GM18517 (cell line): ENCODE measurements around the gene ANO3.

ENCODE experiments used
- ATAC-seq: cut with Tn5 transposase; IDR thresholded peaks from one replicate; pipeline ENCODE4 v1.9.1; 2021; ENCODE audit warnings: mild to moderate bottlenecking, moderate library complexity; ENCODE audit not compliant: unreplicated experiment

ANO3 gene

DNA sequence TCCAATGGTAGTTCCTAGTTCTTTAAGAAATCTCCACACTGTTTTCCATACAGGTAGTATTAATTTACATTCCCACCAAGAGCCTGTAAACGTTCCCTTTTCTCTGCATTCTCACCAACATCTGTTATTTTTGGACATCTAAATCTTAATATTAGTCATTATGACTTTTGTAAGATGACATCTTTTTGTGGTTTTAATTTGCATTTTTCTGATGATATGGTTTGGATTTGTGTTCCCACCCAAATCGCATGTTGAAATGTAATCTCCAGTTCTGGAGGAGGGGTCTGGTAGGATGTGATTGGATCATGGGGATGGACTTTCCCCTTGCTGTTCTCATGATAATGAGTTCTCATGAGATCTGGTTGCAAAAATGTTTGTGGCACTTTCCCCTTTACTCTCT is 151.2 kb downstream of the ANO3 start:
- ATAC-seq = no peak

DNA sequence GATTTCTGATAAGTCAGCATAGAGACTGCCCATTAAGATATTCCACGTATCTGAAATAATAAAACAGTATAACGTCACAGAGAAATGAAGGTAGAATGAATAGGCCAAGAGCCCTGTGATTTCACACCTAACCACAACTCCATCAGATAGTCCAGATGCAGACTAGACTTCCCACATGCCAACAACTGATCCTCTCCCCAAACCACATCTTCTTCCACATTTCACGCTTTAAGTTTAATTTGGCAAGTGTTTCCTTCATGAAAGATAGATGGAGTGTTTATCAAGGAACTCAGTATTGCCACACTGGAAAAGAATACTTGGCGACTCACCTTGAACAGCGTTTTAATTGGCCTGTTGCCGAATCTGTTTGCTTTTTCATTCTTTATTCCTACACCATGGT is 158.6 kb downstream of the ANO3 start:
- no peak for ATAC-seq

- no peak for ATAC-seq
Observed at GRCh38 chr11:26493616-26494015, 161.7 kb downstream of the ANO3 start.

GRCh38 chr11:26507229-26507628 is 175.3 kb downstream of the ANO3 start:
- ATAC-seq = no peak

- ATAC-seq = no peak
Observed at GRCh38 chr11:26510164-26510563, 178.2 kb downstream of the ANO3 start.

DNA sequence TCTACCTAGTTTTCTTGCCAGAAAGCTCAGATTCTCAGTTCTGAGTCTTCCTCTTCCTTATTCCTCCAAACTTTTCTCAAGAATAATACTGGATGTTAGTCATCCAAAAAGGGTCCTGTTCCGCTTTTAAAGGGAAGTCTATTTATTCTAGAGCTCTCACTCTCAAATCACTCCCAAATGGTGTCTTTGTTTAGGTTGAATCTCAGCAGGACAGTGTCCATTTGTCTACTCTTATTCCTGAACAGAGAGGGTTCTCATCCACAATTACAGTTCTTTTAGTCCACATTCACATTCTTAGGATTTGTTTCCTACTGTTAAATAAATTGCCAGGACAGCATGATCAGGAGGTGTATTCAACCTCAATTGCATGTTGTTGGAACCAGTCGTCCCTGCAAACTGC is 178.8 kb downstream of the ANO3 start:
- ATAC-seq = no peak

DNA sequence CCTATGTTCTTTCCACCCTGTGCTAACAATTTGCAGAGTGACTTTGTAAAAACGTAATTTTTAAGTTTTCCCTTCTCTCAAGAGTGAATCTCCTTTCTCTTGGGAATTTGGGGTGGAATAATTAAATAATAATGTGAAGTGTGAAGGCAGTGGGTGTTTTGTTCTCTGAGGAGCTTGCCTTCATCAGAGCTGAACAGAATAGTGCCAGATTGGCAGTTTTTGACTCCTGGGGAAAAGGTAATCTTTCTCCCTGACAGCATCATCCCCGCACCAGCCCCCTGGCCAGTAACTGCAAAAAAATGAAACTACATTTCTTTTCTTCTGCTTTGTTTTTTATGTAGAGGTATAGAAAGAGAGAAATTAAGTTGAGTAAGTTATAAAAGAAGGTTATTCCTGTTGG is 180.3 kb downstream of the ANO3 start:
- ATAC-seq = no peak

DNA sequence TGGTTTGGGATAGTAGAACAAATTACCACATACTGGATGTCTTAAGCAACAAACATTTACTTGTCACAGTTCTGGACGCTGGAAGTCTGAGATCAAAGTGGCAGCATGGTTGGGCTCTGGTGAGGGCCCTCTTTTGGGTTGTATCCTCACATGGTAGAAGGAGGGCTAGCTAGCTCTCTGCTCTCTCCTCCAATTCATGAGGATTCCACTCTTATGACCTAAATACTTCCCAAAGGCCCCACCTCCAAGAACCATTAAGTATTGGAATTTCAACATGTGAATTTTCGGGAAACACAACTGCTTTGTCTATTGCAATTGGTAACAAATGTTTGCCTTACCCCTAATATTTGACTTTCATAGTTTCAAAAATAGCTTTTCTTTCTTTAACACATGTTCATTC is 187.5 kb downstream of the ANO3 start:
- no peak for ATAC-seq

GRCh38 chr11:26522912-26523610 is 191.1 kb downstream of the ANO3 start:
- ATAC-seq = no peak

DNA sequence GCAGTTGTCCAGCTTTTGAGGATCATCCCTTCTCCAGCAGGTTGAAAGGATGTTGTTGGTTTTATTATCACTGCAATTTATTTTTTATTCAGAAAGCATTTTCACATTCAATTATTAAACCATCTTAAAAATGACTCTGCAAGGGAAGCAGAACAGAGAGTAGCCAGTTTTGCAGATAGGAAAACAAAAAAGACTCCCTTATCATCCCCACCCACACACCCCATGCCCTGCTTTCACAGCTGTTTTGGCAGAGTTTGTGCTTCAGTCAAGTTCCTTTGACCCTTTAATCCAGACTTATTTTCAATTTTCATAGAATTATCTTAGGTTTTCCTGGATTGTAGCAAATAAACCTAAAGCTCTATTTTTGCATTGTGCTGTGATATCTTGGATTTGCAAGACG is 195.8 kb downstream of the ANO3 start:
- ATAC-seq = no peak

- ATAC-seq = no peak
Observed at GRCh38 chr11:26537341-26537740, 205.4 kb downstream of the ANO3 start.

- ATAC-seq = no peak
Observed at GRCh38 chr11:26539517-26539916, 207.6 kb downstream of the ANO3 start.

- no peak for ATAC-seq
Observed at GRCh38 chr11:26541870-26542269, 209.9 kb downstream of the ANO3 start.

DNA sequence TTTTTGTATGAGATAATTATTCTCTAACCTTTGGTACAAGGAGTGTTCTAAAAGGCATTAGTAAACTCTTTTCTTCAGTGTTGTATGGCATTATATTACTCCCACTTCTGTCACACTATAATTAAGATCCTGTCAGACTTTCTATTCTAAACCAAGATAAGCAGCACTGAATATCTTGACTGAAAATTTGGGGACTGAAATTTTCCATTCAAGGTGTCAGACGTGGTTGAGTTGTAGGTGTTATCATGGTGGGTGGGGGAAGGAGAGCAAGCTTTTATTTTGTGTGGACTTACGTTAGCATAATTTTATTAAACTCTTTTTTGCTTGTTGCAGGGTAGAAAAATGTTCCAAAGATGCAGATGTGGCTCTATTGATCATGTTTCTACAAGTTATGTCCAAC is 217.2 kb downstream of the ANO3 start:
- ATAC-seq = no peak

- no peak for ATAC-seq
Observed at GRCh38 chr11:26550022-26550421, 218.1 kb downstream of the ANO3 start.

DNA sequence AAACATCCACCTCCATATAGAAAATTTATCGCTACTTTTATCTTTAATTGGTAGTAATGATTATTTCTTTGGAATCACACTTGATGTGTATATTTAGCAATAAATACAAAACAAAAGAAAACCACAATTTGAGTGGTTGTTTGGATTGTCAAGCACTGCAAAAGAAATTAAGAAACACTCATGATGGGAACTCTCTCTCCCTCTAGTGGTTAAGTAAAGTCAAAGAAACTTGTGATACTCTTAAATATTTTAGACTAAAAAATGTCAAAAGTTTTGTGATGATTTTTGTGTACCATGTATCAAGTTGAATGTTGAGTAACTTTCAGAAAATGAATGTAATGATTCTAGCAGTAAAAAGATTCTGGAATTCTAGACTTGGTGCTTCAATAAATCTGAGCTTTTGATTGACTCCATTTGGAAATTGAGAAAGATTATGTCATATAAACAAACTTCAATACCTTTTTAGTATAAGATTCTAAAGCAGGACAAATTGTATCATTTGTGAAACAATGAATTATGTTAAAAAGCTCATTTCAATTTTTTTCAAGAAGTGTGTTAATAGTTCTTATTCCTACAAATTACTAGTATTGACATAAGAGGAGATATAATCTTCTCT is 219.4 kb downstream of the ANO3 start:
- no peak for ATAC-seq

DNA sequence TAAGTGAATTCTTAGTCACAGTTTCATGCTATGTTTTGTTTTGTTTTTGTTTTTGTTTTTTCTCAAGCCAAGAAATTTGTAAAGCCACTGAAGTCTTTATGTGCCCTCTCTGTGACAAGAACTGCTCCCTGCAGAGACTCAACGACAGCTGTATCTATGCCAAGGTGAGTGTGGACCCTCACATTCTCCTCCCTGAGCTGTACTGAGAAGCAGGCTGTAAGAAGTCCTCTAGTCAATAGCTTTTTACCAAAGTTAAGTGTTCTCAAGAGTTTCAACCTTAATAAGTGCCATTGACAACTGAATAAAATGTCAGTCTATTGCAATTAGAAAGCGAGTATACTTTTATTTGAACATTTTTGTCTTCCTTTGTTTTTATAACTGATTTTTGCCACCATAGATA is 221.3 kb downstream of the ANO3 start:
- ATAC-seq = no peak

GRCh38 chr11:26554455-26554854 is 222.5 kb downstream of the ANO3 start:
- ATAC-seq = no peak

DNA sequence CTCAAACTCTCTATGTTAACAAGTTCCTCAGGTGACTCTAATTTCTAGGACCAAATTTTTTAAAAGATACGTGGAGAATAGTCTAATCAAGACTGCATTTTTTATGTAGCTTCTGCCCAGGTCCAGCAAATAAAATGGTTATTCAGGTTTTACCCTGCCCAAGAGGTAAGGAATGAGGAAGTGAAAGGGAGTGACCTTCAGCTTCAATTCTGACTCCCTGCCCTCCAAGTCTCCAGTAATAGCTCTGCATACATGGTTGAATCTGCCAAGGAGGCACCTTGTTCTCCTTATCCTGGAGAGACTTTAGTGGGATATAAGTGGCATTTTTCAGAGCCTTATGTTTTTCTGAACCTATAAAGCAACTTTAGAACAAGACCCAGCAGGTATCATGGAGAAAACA is 224.7 kb downstream of the ANO3 start:
- ATAC-seq = no peak

DNA sequence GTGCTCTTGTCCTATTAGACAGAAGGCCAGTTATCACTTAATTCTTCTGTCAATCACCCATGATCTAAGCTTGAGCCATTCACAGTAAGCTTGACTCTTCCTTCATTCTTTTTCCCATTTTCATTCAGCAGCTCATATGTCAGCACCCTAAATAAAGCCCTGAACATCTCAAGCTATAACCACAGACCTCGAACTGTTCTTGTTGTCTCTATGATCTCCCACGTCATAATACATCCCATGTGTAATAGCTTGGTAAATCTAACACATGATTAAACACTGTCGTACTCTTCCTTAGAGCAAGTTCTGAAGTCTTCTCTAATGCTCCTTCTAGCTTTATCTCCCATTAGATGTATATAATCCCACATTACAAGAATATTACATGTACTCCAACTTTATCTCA is 225.7 kb downstream of the ANO3 start:
- no peak for ATAC-seq

GRCh38 chr11:26558190-26558589 is 226.3 kb downstream of the ANO3 start:
- ATAC-seq = no peak

GRCh38 chr11:26569646-26570045 is 237.7 kb downstream of the ANO3 start:
- ATAC-seq = no peak
